H9 (cell line): ENCODE data around the gene KLF15. TPM values are rescaled to one million over a fixed set of nuclear protein-coding genes. Genes with fewer than 3 reads are reported as not detected.
A peak's percentile ranks its signal among the peaks of the same experiment; 100 is the strongest.

Experiments
- DNase-seq: peaks from one replicate; pipeline ENCODE4 v3.0.0-alpha.2; 2017
- H2AFZ ChIP-seq: one replicate; pipeline ENCODE4 v1.6.1; 2013; ENCODE audit warnings: mild to moderate bottlenecking, low read length, control low read depth, moderate library complexity
- H2AK5ac ChIP-seq: 2 replicates; pipeline ENCODE4 v1.6.1; 2013; ENCODE audit warnings: low read length, control low read depth, mixed read lengths; ENCODE audit not compliant: insufficient read length
- H2BK120ac ChIP-seq: one replicate; pipeline ENCODE4 v1.6.1; 2013; ENCODE audit warnings: low read depth, mild to moderate bottlenecking, low read length, control low read depth, inconsistent platforms; ENCODE audit not compliant: poor library complexity, severe bottlenecking
- H2BK12ac ChIP-seq: 2 replicates; pipeline ENCODE4 v1.6.1; 2013; ENCODE audit warnings: low read length, control low read depth, mixed read lengths, low read depth; ENCODE audit not compliant: insufficient read length
- H2BK15ac ChIP-seq: 2 replicates; pipeline ENCODE4 v1.6.1; 2013; ENCODE audit warnings: low read depth, low read length, control low read depth
- H2BK20ac ChIP-seq: one replicate; pipeline ENCODE4 v1.6.1; 2013; ENCODE audit warnings: low read depth, mild to moderate bottlenecking, low read length, control low read depth, inconsistent platforms; ENCODE audit not compliant: poor library complexity, severe bottlenecking
- H2BK5ac ChIP-seq: 2 replicates; pipeline ENCODE4 v1.6.1; 2013; ENCODE audit warnings: low read length, control low read depth, mixed read lengths; ENCODE audit not compliant: insufficient read length
- H3K14ac ChIP-seq: 2 replicates; pipeline ENCODE4 v1.6.1; 2013; ENCODE audit warnings: low read length, control low read depth; ENCODE audit not compliant: insufficient read depth
- H3K18ac ChIP-seq: 2 replicates; pipeline ENCODE4 v1.6.1; 2013; ENCODE audit warnings: low read depth, mild to moderate bottlenecking, mixed read lengths, low read length, control low read depth; ENCODE audit not compliant: insufficient read length
- H3K23ac ChIP-seq: 2 replicates; pipeline ENCODE4 v1.6.1; 2013; ENCODE audit warnings: low read length, control low read depth, mixed read lengths, low read depth; ENCODE audit not compliant: insufficient read length
- H3K23me2 ChIP-seq: 2 replicates; pipeline ENCODE4 v1.6.1; 2013; ENCODE audit warnings: low read depth, mild to moderate bottlenecking, mixed read lengths, low read length, control low read depth; ENCODE audit not compliant: insufficient read length, poor library complexity, severe bottlenecking
- H3K27ac ChIP-seq: 2 replicates; pipeline ENCODE4 v1.5.1; 2013; ENCODE audit warnings: low read length, control low read depth, mixed read lengths, low read depth; ENCODE audit not compliant: insufficient read length
- H3K27me3 ChIP-seq: 2 replicates; pipeline ENCODE4 v1.6.1; 2013; ENCODE audit warnings: low read length, control low read depth, inconsistent platforms; ENCODE audit not compliant: insufficient read depth
- H3K4ac ChIP-seq: 2 replicates; pipeline ENCODE4 v1.6.1; 2013; ENCODE audit warnings: low read depth, mild to moderate bottlenecking, control low read depth, inconsistent platforms, low read length, moderate library complexity
- H3K4me1 ChIP-seq: 2 replicates; pipeline ENCODE4 v1.6.1; 2013; ENCODE audit warnings: low read length, control low read depth, inconsistent platforms; ENCODE audit not compliant: insufficient read depth
- H3K4me2 ChIP-seq: 2 replicates; pipeline ENCODE4 v1.6.1; 2013; ENCODE audit warnings: low read length, control low read depth, mixed read lengths; ENCODE audit not compliant: insufficient read length, insufficient read depth
- H3K56ac ChIP-seq: 2 replicates; pipeline ENCODE4 v1.6.1; 2013; ENCODE audit warnings: low read depth, mild to moderate bottlenecking, mixed read lengths, low read length, control low read depth; ENCODE audit not compliant: insufficient read length
- H3K79me1 ChIP-seq: 2 replicates; pipeline ENCODE4 v1.6.1; 2013; ENCODE audit warnings: low read depth, mild to moderate bottlenecking, moderate library complexity, low read length, control low read depth, inconsistent platforms; ENCODE audit not compliant: insufficient read depth, poor library complexity, severe bottlenecking
- H3K79me2 ChIP-seq: 2 replicates; pipeline ENCODE4 v1.6.1; 2013; ENCODE audit warnings: low read length, control low read depth, inconsistent platforms; ENCODE audit not compliant: insufficient read depth
- H3K9ac ChIP-seq: 2 replicates; pipeline ENCODE4 v1.6.1; 2013; ENCODE audit warnings: low read length, control low read depth, mixed read lengths; ENCODE audit not compliant: insufficient read length; ENCODE audit errors: extremely low read depth
- H3K9me3 ChIP-seq: one replicate; pipeline ENCODE4 v1.6.1; 2013; ENCODE audit warnings: low read depth, low read length, inconsistent platforms; ENCODE audit not compliant: control insufficient read depth
- H3T11ph ChIP-seq: one replicate; pipeline ENCODE4 v1.6.1; 2013; ENCODE audit warnings: mild to moderate bottlenecking, low read length, control low read depth, inconsistent platforms
- H4K20me1 ChIP-seq: one replicate; pipeline ENCODE4 v1.6.1; 2013; ENCODE audit not compliant: control insufficient read depth, insufficient read length, insufficient read depth
- H4K5ac ChIP-seq: 2 replicates; pipeline ENCODE4 v1.6.1; 2013; ENCODE audit warnings: low read depth, mild to moderate bottlenecking, mixed read lengths, low read length, control low read depth; ENCODE audit not compliant: insufficient read length
- H4K8ac ChIP-seq: replicated peaks from 2 replicates; pipeline ENCODE4 v1.6.1; 2013; ENCODE audit warnings: low read length, control low read depth, mixed read lengths, low read depth; ENCODE audit not compliant: insufficient read length
- H4K91ac ChIP-seq: 2 replicates; pipeline ENCODE4 v1.6.1; 2013; ENCODE audit warnings: low read depth, mild to moderate bottlenecking, moderate library complexity, mixed read lengths, low read length, control low read depth; ENCODE audit not compliant: insufficient read length
- H3K27ac Mint-ChIP-seq, 3 experiments: 2 replicates in 2 of 3; 3 replicates in 1 of 3; pipeline ENCODE4 v1.8.0; 2020 to 2021; ENCODE audit warnings: mixed read lengths in 3 of 3, mild to moderate bottlenecking in 1 of 3, moderate library complexity in 1 of 3
- H3K27me3 Mint-ChIP-seq: 2 replicates; pipeline ENCODE4 v1.8.0; 2021; ENCODE audit warnings: low read depth, mild to moderate bottlenecking, moderate library complexity, mixed read lengths
- H3K36me3 Mint-ChIP-seq, 3 experiments: 2 replicates in 2 of 3; 3 replicates in 1 of 3; pipeline ENCODE4 v1.8.0; 2020 to 2021; ENCODE audit warnings: low read depth in 3 of 3, mixed read lengths in 3 of 3; ENCODE audit not compliant: insufficient read depth in 1 of 3
- H3K4me1 Mint-ChIP-seq, 2 experiments: 2 replicates each; pipeline ENCODE4 v1.8.0; 2020; ENCODE audit warnings: mixed read lengths in 2 of 2
- H3K4me3 Mint-ChIP-seq, 2 experiments: 2 replicates in 1 of 2; 3 replicates in 1 of 2; pipeline ENCODE4 v1.8.0; 2020 to 2021; ENCODE audit warnings: mild to moderate bottlenecking in 2 of 2, mixed read lengths in 2 of 2, moderate library complexity in 1 of 2
- H3K9me3 Mint-ChIP-seq, 2 experiments: 2 replicates in 1 of 2; 3 replicates in 1 of 2; pipeline ENCODE4 v1.8.0; 2020; ENCODE audit warnings: mild to moderate bottlenecking in 2 of 2, mixed read lengths in 2 of 2, moderate library complexity in 1 of 2
- WGBS: extraction: QIAGEN DNeasy Blood & Tissue Kit; methylation state at CpG from one replicate; pipeline ENCODE4 v1.1.7; 2013; ENCODE audit warnings: missing lambda C conversion rate, low lambda C conversion rate, mixed read lengths; ENCODE audit not compliant: insufficient read length; ENCODE audit errors: extremely low coverage; 5-methylcytosine and 5-hydroxymethylcytosine counted together
- total RNA-seq: library from RNA; stranded (reverse); gene quantifications from 2 replicates; pipeline ENCODE4 v1.2.1, GENCODE V29; 2021
- TF ChIP-seq, protein P1 (sequence below): fragments of 200-600 bp; sonication (generic); conservative IDR thresholded peaks from 3 replicates; pipeline ENCODE4 v1.8.0; 2021; ENCODE audit warnings: antibody characterized with exemption, mild to moderate bottlenecking

The KLF15 gene
- total RNA-seq, 1 experiment from 2014 or later: 10.8 TPM

DNA sequence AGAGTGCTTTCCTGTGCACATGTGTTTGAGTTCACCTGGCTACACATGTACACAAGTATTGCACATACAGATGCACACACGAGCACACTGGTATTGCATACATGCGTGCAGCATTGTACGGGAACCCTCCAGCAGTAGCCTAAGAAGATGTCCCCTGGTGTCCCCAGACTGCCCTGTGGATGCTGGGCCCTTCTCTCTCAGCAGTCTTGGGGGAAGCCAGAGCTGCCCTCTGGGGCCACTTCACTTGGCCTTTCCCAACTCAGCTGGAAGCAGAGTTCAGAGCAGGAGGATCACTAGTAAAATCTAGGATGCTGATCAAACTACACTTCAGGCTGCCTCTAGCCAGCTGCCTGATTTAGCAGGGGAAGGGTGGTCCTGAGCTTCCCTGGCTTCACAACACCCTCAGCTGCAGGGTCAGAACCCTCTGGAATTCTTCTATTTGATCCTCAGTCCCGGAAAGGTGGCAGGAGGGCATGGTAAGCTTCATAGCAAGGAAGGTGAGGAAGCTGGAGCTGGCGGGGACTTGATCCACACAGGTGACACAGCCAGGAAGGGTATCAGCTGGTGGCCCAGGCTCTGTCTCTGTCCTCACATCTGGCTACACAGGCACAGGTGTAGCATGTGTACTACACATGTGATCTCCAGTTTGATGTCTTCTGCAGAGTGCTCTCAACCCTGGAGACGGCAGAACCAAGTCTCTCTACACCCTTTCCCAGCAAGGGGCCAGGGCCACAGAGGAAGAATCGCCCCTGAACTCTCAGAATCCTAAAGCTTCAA, 36.5 kb downstream of the KLF15 start:
- H4K91ac ChIP-seq: no peak overlapping the region
- peaks cover 12% of the 10 kb centered on the region for H3K27me3 Mint-ChIP-seq
- peaks cover 5 to 7% of the 10 kb centered on the region in 2 experiments for H3K4me1 Mint-ChIP-seq
- no peak overlapping the region for H3K4me3 Mint-ChIP-seq
- no peaks in the 10 kb centered on the region for H4K20me1 ChIP-seq
- no peak overlapping the region for H4K8ac ChIP-seq
- no peaks in the 10 kb centered on the region for H3K27me3 ChIP-seq
- no peak overlapping the region for H2AK5ac ChIP-seq
- no peak overlapping the region for H3T11ph ChIP-seq
- H4K5ac ChIP-seq: no peak overlapping the region
- H3K9me3 Mint-ChIP-seq: peaks cover 2 to 4% of the 10 kb centered on the region in 2 experiments; a peak in 2 of 5 replicates
- H3K79me1 ChIP-seq: no peaks in the 10 kb centered on the region
- H2BK120ac ChIP-seq: no peak overlapping the region
- H2AFZ ChIP-seq: no peak overlapping the region
- H3K9ac ChIP-seq: no peak overlapping the region
- H3K9me3 ChIP-seq: no peaks in the 10 kb centered on the region
- no peak overlapping the region for H3K27ac Mint-ChIP-seq
- H3K4me2 ChIP-seq: no peak overlapping the region
- no peak overlapping the region for H2BK12ac ChIP-seq
- WGBS: no CpG with 5 or more reads among the region's 7 CpGs
- no peaks in the 10 kb centered on the region; a peak in 1 of 7 replicates for H3K36me3 Mint-ChIP-seq
- no peak overlapping the region for H2BK20ac ChIP-seq
- H3K18ac ChIP-seq: no peak overlapping the region
- DNase-seq: peak; percentile 21
- no peak overlapping the region for H3K23ac ChIP-seq
- H3K4me1 ChIP-seq: no peaks in the 10 kb centered on the region; the same call in 1 of the 2 replicates
- H3K56ac ChIP-seq: no peak overlapping the region
- H3K14ac ChIP-seq: no peak overlapping the region
- H3K23me2 ChIP-seq: no peaks in the 10 kb centered on the region
- H3K79me2 ChIP-seq: no peaks in the 10 kb centered on the region
- no peak overlapping the region for H2BK15ac ChIP-seq
- H3K4ac ChIP-seq: no peak overlapping the region
- H3K27ac ChIP-seq: no peak overlapping the region
- TF ChIP-seq, protein P1, sequence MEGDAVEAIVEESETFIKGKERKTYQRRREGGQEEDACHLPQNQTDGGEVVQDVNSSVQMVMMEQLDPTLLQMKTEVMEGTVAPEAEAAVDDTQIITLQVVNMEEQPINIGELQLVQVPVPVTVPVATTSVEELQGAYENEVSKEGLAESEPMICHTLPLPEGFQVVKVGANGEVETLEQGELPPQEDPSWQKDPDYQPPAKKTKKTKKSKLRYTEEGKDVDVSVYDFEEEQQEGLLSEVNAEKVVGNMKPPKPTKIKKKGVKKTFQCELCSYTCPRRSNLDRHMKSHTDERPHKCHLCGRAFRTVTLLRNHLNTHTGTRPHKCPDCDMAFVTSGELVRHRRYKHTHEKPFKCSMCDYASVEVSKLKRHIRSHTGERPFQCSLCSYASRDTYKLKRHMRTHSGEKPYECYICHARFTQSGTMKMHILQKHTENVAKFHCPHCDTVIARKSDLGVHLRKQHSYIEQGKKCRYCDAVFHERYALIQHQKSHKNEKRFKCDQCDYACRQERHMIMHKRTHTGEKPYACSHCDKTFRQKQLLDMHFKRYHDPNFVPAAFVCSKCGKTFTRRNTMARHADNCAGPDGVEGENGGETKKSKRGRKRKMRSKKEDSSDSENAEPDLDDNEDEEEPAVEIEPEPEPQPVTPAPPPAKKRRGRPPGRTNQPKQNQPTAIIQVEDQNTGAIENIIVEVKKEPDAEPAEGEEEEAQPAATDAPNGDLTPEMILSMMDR: no peak
- H2BK5ac ChIP-seq: no peak overlapping the region
